ENCODE data around the gene SCD5. TPM values are rescaled to one million over a fixed set of nuclear protein-coding genes. Genes with fewer than 3 reads are reported as not detected.

SCD5 gene
- total RNA-seq, 1 donor from 2014 or later: 1.6 TPM

- no peak for DNase-seq (ENCODE audit: low spot score)
These were observed 152.5 kb downstream of the SCD5 start for GRCh38 chr4:82645936-82646565.

GRCh38 chr4:82644734-82645126 is 153.9 kb downstream of the SCD5 start:
- no peak for DNase-seq (ENCODE audit: low spot score)

More at GRCh38 chr4:82645936-82646565, 152.5 kb downstream of the SCD5 start:
- ATAC-seq: no peak

GRCh38 chr4:82643994-82644733 is 154.4 kb downstream of the SCD5 start:
- DNase-seq (ENCODE audit: low spot score) (no peak), ATAC-seq (no peak)

More at GRCh38 chr4:82644734-82645126, 153.9 kb downstream of the SCD5 start:
- no peak for ATAC-seq

GRCh38 chr4:82642331-82642730 is 156.3 kb downstream of the SCD5 start:
- ATAC-seq: no peak
- DNase-seq (ENCODE audit: low spot score): no peak

- DNase-seq (ENCODE audit: low spot score): no peak
- no peak for ATAC-seq
These were observed 158.1 kb downstream of the SCD5 start for GRCh38 chr4:82640540-82640939.

GRCh38 chr4:82639971-82640370 is 158.6 kb downstream of the SCD5 start:
- ATAC-seq (no peak), DNase-seq (ENCODE audit: low spot score) (no peak)

- no peak for ATAC-seq
- DNase-seq (ENCODE audit: low spot score): no peak
These were observed 160.1 kb downstream of the SCD5 start for GRCh38 chr4:82638479-82638878.

- ATAC-seq: no peak
- no peak for DNase-seq (ENCODE audit: low spot score)
These were observed 168.5 kb downstream of the SCD5 start for GRCh38 chr4:82630079-82630478.

GRCh38 chr4:82629238-82630000 is 169.2 kb downstream of the SCD5 start:
- no peak for ATAC-seq
- no peak for DNase-seq (ENCODE audit: low spot score)

- DNase-seq (ENCODE audit: low spot score): no peak
- no peak for ATAC-seq
These were observed 172.2 kb downstream of the SCD5 start for GRCh38 chr4:82626251-82626868.

- no peak for DNase-seq (ENCODE audit: low spot score)
These were observed 173.8 kb downstream of the SCD5 start for GRCh38 chr4:82624819-82625218.

GRCh38 chr4:82623121-82623683 is 175.4 kb downstream of the SCD5 start:
- no peak for ATAC-seq
- DNase-seq (ENCODE audit: low spot score): no peak

More at GRCh38 chr4:82624819-82625218, 173.8 kb downstream of the SCD5 start:
- no peak for ATAC-seq

- no peak for DNase-seq (ENCODE audit: low spot score)
- no peak for ATAC-seq
These were observed 177.3 kb downstream of the SCD5 start for GRCh38 chr4:82621251-82621650.

- ATAC-seq (no peak), DNase-seq (ENCODE audit: low spot score) (no peak)
These were observed 178.4 kb downstream of the SCD5 start for GRCh38 chr4:82620126-82620735.

- DNase-seq (ENCODE audit: low spot score): no peak
- ATAC-seq: no peak
These were observed 180.4 kb downstream of the SCD5 start for GRCh38 chr4:82618103-82618720.

GRCh38 chr4:82614838-82615449 is 183.7 kb downstream of the SCD5 start:
- ATAC-seq: no peak

GRCh38 chr4:82613121-82613520 is 185.5 kb downstream of the SCD5 start:
- no peak for ATAC-seq
- no peak for DNase-seq (ENCODE audit: low spot score)

More at GRCh38 chr4:82614838-82615449, 183.7 kb downstream of the SCD5 start:
- no peak for DNase-seq (ENCODE audit: low spot score)

GRCh38 chr4:82611982-82612381 is 186.6 kb downstream of the SCD5 start:
- ATAC-seq: no peak
- DNase-seq (ENCODE audit: low spot score): no peak

GRCh38 chr4:82611527-82611926 is 187.1 kb downstream of the SCD5 start:
- ATAC-seq (no peak), DNase-seq (ENCODE audit: low spot score) (no peak)

- ATAC-seq (no peak), DNase-seq (ENCODE audit: low spot score) (no peak)
These were observed 188.6 kb downstream of the SCD5 start for GRCh38 chr4:82610041-82610440.
